SK-N-SH (cell line): Measurements from ENCODE around the gene ARRDC3. TPM values are rescaled to one million over a fixed set of nuclear protein-coding genes. Genes with fewer than 3 reads are reported as not detected.
A peak's percentile ranks its signal among the peaks of the same experiment; 100 is the strongest.

Experiments used
- CTCF ChIA-PET: fragments of 300-600, 350-600 bp; formaldehyde crosslinking; extraction: SDS; loops from one replicate; lab custom pipeline; 2021; lab: Yijun Ruan, JAX
- POLR2A ChIA-PET: fragments of 350-600 bp; sonication (Branson Sonifier 250); formaldehyde crosslinking; extraction: SDS; loops from one replicate; lab custom pipeline; 2020; ENCODE audit warnings: antibody characterized with exemption, inconsistent platforms; lab: Yijun Ruan, JAX
- DNase-seq: peaks from one replicate; pipeline ENCODE4 v3.0.0; 2012
- H2AFZ ChIP-seq: fragments of 200-600 bp; sonication (generic); 2 replicates; pipeline ENCODE4 v1.8.1; 2016; ENCODE audit warnings: antibody characterized with exemption, mild to moderate bottlenecking, low read depth
- H3F3A ChIP-seq: fragments of 200-600 bp; sonication (generic); replicated peaks from 2 replicates; pipeline ENCODE3; 2016; ENCODE audit warnings: antibody characterized with exemption, mild to moderate bottlenecking; ENCODE audit not compliant: insufficient read depth
- H3K27ac ChIP-seq, 2 experiments: fragments of 200-500 bp in 1 of 2; fragments of 200-600 bp in 1 of 2; sonication (Bioruptor generic) in 1 of 2; sonication (generic), shearing (Covaris generic) in 1 of 2; 2 replicates each; pipeline versions ENCODE4 v1.5.1 to v1.6.1; 2014 to 2016; ENCODE audit warnings: low read depth in 2 of 2, inconsistent platforms in 1 of 2, low read length in 1 of 2, mild to moderate bottlenecking in 1 of 2, mixed read lengths in 1 of 2
- H3K27me3 ChIP-seq: fragments of 200-600 bp; sonication (generic), shearing (Covaris generic); 2 replicates; pipeline ENCODE4 v1.6.1; 2016; ENCODE audit warnings: mixed run types; ENCODE audit not compliant: insufficient read depth
- H3K36me3 ChIP-seq, 2 experiments: fragments of 200-500 bp in 1 of 2; fragments of 200-600 bp in 1 of 2; sonication (Bioruptor generic) in 1 of 2; sonication (generic) in 1 of 2; replicated peaks in 1 of 2; 2 replicates each; pipeline versions ENCODE3 to v1.5.1; 2014 to 2016; ENCODE audit warnings: low read length in 1 of 2, mild to moderate bottlenecking in 1 of 2; ENCODE audit not compliant: insufficient read depth in 2 of 2, control insufficient read depth in 1 of 2
- H3K4me1 ChIP-seq, 2 experiments: fragments of 200-500 bp in 1 of 2; fragments of 200-600 bp in 1 of 2; sonication (Bioruptor generic) in 1 of 2; sonication (generic), shearing (Covaris generic) in 1 of 2; 2 replicates each; pipeline versions ENCODE4 v1.5.1 to v1.6.1; 2014 to 2016; ENCODE audit warnings: low read depth in 1 of 2, low read length in 1 of 2, mixed run types in 1 of 2; ENCODE audit not compliant: insufficient read depth in 2 of 2, control insufficient read depth in 1 of 2
- H3K4me2 ChIP-seq: fragments of 200-600 bp; sonication (generic), shearing (Covaris generic); 2 replicates; pipeline ENCODE4 v1.6.1; 2017; ENCODE audit warnings: mixed run types
- H3K4me3 ChIP-seq, 2 experiments: fragments of 200-500 bp in 1 of 2; fragments of 200-600 bp in 1 of 2; sonication (Bioruptor generic) in 1 of 2; sonication (generic), shearing (Covaris generic) in 1 of 2; 2 replicates each; pipeline versions ENCODE4 v1.5.1 to v1.8.1; 2014 to 2016; ENCODE audit warnings: low read depth in 2 of 2, inconsistent platforms in 1 of 2, low read length in 1 of 2, mild to moderate bottlenecking in 1 of 2, mixed read lengths in 1 of 2, moderate library complexity in 1 of 2
- H3K79me2 ChIP-seq: fragments of 200-600 bp; sonication (generic); 2 replicates; pipeline ENCODE4 v1.8.1; 2017; ENCODE audit warnings: mild to moderate bottlenecking; ENCODE audit not compliant: insufficient read depth
- H3K9ac ChIP-seq: fragments of 200-600 bp; sonication (generic); 2 replicates; pipeline ENCODE4 v1.6.1; 2017; ENCODE audit warnings: mixed run types
- H3K9me2 ChIP-seq: fragments of 200-600 bp; sonication (generic); 2 replicates; pipeline ENCODE4 v1.6.1; 2017; ENCODE audit warnings: mixed run types
- H3K9me3 ChIP-seq: fragments of 200-600 bp; sonication (generic); 2 replicates; pipeline ENCODE4 v1.6.1; 2017; ENCODE audit warnings: mixed run types, mild to moderate bottlenecking, moderate library complexity
- H4K20me1 ChIP-seq: fragments of 200-600 bp; sonication (generic); 2 replicates; pipeline ENCODE4 v1.6.1; 2017; ENCODE audit warnings: mild to moderate bottlenecking, mixed run types; ENCODE audit not compliant: insufficient read depth
- CHD2 ChIP-seq: fragments of 150-350 bp; IDR thresholded peaks from 2 replicates; pipeline ENCODE4 v1.6.1; 2018; ENCODE audit warnings: low read length; ENCODE audit not compliant: partially characterized antibody
- EP300 ChIP-seq, 2 experiments: IDR thresholded peaks; 2 replicates each; pipeline versions ENCODE4 v1.4.0 to v1.6.1; 2012; ENCODE audit warnings: borderline replicate concordance in 1 of 2, low read depth in 1 of 2, low read length in 1 of 2
- FOSL2 ChIP-seq: IDR thresholded peaks from 2 replicates; pipeline ENCODE4 v1.4.0; 2012; ENCODE audit warnings: low read depth, mild to moderate bottlenecking, moderate library complexity, borderline replicate concordance
- FOXM1 ChIP-seq: IDR thresholded peaks from 2 replicates; pipeline ENCODE4 v1.4.0; 2012; ENCODE audit warnings: low read depth, mild to moderate bottlenecking
- GATA2 ChIP-seq: sonication (generic); formaldehyde crosslinking; IDR thresholded peaks from 2 replicates; pipeline ENCODE4 v1.5.0; 2020; ENCODE audit warnings: mild to moderate bottlenecking, missing genetic modification reagents
- MXI1 ChIP-seq: IDR thresholded peaks from 2 replicates; pipeline ENCODE4 v1.6.1; 2012; ENCODE audit warnings: mild to moderate bottlenecking, low read depth, low read length, improper control_type of control experiment
- POLR2AphosphoS5 ChIP-seq: IDR thresholded peaks from 2 replicates; pipeline ENCODE4 v1.6.1; 2012; ENCODE audit warnings: low read depth, low read length
- SMC3 ChIP-seq: IDR thresholded peaks from 2 replicates; pipeline ENCODE4 v1.6.1; 2012; ENCODE audit warnings: low read depth, low read length, improper control_type of control experiment
- TAF1 ChIP-seq: IDR thresholded peaks from 2 replicates; pipeline ENCODE4 v1.6.1; 2012; ENCODE audit warnings: low read depth, mild to moderate bottlenecking, low read length, moderate library complexity, borderline replicate concordance
- WGBS: methylation state at CpG from one replicate; pipeline ENCODE4 v1.1.6; 2017; ENCODE audit warnings: low lambda C conversion rate; 5-methylcytosine and 5-hydroxymethylcytosine counted together
- polyA plus RNA-seq, 3 experiments: library from polyadenylated mRNA; depleted of rRNA; stranded (reverse); fragments of >200 nt; gene quantifications; 2 replicates each; pipeline ENCODE4 v1.2.3, GENCODE V29; 2012
- TF ChIP-seq, protein P1 (sequence below): fragments of 150-350 bp; IDR thresholded peaks from 2 replicates; pipeline ENCODE4 v1.6.1; 2017; ENCODE audit warnings: antibody characterized with exemption, low read length, low read depth, borderline replicate concordance
- TF ChIP-seq, protein P2 (sequence below): IDR thresholded peaks from 2 replicates; pipeline ENCODE4 v1.4.0; 2012; ENCODE audit warnings: low read depth
- TF ChIP-seq, protein P3 (sequence below): fragments of 200-600 bp; sonication (generic); IDR thresholded peaks from 2 replicates; pipeline ENCODE4 v1.6.1; 2017; ENCODE audit warnings: antibody characterized with exemption, mild to moderate bottlenecking, moderate library complexity

ARRDC3 gene
- polyA plus RNA-seq, 1 of the 3 experiments (the other 2 are of a cell fraction) = 26.0 TPM

DNA sequence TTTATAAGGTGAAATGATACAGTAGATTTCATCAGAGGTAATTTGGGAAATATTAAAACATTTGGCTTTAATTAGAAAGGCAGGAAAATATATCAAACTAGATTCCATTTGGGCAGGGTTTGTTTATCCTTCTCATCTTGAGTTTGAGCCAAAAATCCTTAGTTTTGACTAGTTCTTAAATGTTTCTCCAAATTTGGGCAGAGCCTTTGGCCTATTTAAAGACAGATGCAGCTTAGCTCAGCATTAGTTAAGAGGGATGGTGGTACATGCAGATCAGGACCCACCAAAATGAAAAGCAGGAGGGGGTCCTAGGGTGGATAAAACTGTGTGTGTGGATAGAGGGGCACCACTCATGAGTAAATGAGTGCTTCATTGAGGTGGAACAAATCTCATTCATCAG lies 20.3 kb upstream of the ARRDC3 start:
- Histone ChIP-seq H2AFZ (no peak overlapping the region), H3K27me3 (no peaks in the 10 kb centered on the region), H3K9me3 (no peaks in the 10 kb centered on the region), H3K27ac (peak overlapping the region in 1 of 2 experiments; percentile 34; a peak in 1 of 4 replicates), H3K9ac (no peak overlapping the region), H3K4me1 (no peaks in the 10 kb centered on the region; a peak in 1 of 4 replicates), H3F3A (no peaks in the 10 kb centered on the region), H4K20me1 (no peaks in the 10 kb centered on the region), H3K36me3 (no peaks in the 10 kb centered on the region), H3K4me3 (no peak overlapping the region), H3K79me2 (no peaks in the 10 kb centered on the region), H3K9me2 (no peaks in the 10 kb centered on the region), H3K4me2 (no peak overlapping the region)
- DNase-seq = no peak
- TF ChIP-seq, protein P1, sequence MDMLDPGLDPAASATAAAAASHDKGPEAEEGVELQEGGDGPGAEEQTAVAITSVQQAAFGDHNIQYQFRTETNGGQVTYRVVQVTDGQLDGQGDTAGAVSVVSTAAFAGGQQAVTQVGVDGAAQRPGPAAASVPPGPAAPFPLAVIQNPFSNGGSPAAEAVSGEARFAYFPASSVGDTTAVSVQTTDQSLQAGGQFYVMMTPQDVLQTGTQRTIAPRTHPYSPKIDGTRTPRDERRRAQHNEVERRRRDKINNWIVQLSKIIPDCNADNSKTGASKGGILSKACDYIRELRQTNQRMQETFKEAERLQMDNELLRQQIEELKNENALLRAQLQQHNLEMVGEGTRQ = no peak
- TF ChIP-seq GATA2 (CRISPR knock-in tag) (no peak), CHD2 (no peak)
- POLR2A ChIA-PET = no interaction called here
- CTCF ChIA-PET = interaction anchor here (2.0 to 5.9 kb wide), 2 partner anchors 17 to 19 kb away, joined by 9 to 40 read pairs; no protein-coding TSS in a partner anchor

DNA sequence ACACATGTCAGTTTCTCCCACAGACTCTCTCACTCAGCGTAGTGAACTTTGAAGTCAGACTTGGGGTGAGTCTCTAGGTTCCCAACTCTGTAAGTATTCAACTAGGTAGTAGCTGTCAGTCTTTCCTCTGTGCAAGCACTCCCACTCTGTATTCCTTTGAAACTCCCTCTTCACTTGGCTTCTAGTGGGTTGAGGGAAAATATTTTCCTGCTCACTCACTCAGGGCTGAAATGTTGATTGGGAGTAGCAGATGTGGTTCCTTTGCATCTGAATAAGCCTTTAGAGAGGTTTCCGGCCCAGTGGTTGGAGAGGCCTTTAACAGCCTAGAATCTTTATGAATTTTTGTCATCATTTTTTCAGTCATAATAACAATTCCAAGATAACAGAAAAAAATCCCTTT lies 18.1 kb upstream of the ARRDC3 start:
- POLR2A ChIA-PET = no interaction called here
- Histone ChIP-seq H4K20me1 (no peaks in the 10 kb centered on the region), H3K4me2 (no peak overlapping the region), H3K9ac (no peak overlapping the region), H3K4me3 (no peak overlapping the region), H3K9me2 (no peaks in the 10 kb centered on the region), H2AFZ (no peak overlapping the region), H3K27ac (no peak overlapping the region), H3K36me3 (no peaks in the 10 kb centered on the region), H3K9me3 (no peaks in the 10 kb centered on the region), H3K4me1 (no peaks in the 10 kb centered on the region; a peak in 1 of 4 replicates), H3F3A (no peaks in the 10 kb centered on the region), H3K27me3 (no peaks in the 10 kb centered on the region), H3K79me2 (no peaks in the 10 kb centered on the region)
- TF ChIP-seq, protein P1 = no peak
- TF ChIP-seq, protein P2, sequence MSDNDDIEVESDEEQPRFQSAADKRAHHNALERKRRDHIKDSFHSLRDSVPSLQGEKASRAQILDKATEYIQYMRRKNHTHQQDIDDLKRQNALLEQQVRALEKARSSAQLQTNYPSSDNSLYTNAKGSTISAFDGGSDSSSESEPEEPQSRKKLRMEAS = no peak
- TF ChIP-seq POLR2AphosphoS5 (no peak), EP300 (IDR thresholded peaks at IDR 0.05; ENCODE audit: borderline replicate concordance in 1 of 2, low read depth in 1 of 2, low read length in 1 of 2) (no peak), FOSL2 (no peak), SMC3 (no peak), MXI1 (no peak), FOXM1 (no peak), TAF1 (no peak)
- TF ChIP-seq, protein P3, sequence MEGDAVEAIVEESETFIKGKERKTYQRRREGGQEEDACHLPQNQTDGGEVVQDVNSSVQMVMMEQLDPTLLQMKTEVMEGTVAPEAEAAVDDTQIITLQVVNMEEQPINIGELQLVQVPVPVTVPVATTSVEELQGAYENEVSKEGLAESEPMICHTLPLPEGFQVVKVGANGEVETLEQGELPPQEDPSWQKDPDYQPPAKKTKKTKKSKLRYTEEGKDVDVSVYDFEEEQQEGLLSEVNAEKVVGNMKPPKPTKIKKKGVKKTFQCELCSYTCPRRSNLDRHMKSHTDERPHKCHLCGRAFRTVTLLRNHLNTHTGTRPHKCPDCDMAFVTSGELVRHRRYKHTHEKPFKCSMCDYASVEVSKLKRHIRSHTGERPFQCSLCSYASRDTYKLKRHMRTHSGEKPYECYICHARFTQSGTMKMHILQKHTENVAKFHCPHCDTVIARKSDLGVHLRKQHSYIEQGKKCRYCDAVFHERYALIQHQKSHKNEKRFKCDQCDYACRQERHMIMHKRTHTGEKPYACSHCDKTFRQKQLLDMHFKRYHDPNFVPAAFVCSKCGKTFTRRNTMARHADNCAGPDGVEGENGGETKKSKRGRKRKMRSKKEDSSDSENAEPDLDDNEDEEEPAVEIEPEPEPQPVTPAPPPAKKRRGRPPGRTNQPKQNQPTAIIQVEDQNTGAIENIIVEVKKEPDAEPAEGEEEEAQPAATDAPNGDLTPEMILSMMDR = no peak
- 94% methylated on average over 2 of the region's 2 CpGs for WGBS
- DNase-seq = no peak
- CTCF ChIA-PET = interaction anchor here (1.7 to 2.8 kb wide), 2 partner anchors 18 kb away, joined by 7 to 12 read pairs; no protein-coding TSS in a partner anchor
